H1 (cell line): ENCODE results near the gene TBX4. TPM values are rescaled to one million over a fixed set of nuclear protein-coding genes. Genes with fewer than 3 reads are reported as not detected.
A peak's percentile ranks its signal among the peaks of the same experiment; 100 is the strongest.

ENCODE experiments used
- CTCF ChIA-PET: fragments of 300-600 bp; sonication (Branson Sonifier 250); formaldehyde crosslinking; loops from one replicate; lab custom pipeline; 2021; ENCODE audit not compliant: partially characterized antibody; lab: Charles Lee
- POLR2A ChIA-PET: fragments of 300-600 bp; sonication (Branson Sonifier 250); formaldehyde crosslinking; loops from one replicate; lab custom pipeline; 2021; ENCODE audit warnings: inconsistent platforms; ENCODE audit not compliant: partially characterized antibody; lab: Charles Lee
- DNase-seq, 2 experiments: peaks; one replicate each; pipeline versions ENCODE4 v3.0.0 to v3.0.0-alpha.2; 2010 to 2022; ENCODE audit warnings: low spot score in 2 of 2, low read depth in 1 of 2, mixed read lengths in 1 of 2
- FAIRE-seq: peaks from 2 replicates; lab custom pipeline; 2011; peaks lifted over from hg19 to GRCh38; lab: Jason Lieb, UNC
- H2AFZ ChIP-seq: 2 replicates; pipeline ENCODE4 v1.8.1; 2012; ENCODE audit warnings: low read length, inconsistent platforms
- H2AK5ac ChIP-seq: 2 replicates; pipeline ENCODE4 v1.6.1; 2013; ENCODE audit warnings: low read depth, low read length
- H2BK120ac ChIP-seq: replicated peaks from 2 replicates; pipeline ENCODE3; 2013; ENCODE audit warnings: low read depth, low read length, inconsistent platforms
- H2BK12ac ChIP-seq: 2 replicates; pipeline ENCODE4 v1.6.1; 2013; ENCODE audit warnings: low read depth, low read length
- H2BK15ac ChIP-seq: 2 replicates; pipeline ENCODE4 v1.6.1; 2013; ENCODE audit warnings: low read length
- H2BK20ac ChIP-seq: 2 replicates; pipeline ENCODE4 v1.6.1; 2013; ENCODE audit warnings: low read length
- H2BK5ac ChIP-seq: 2 replicates; pipeline ENCODE4 v1.6.1; 2013; ENCODE audit warnings: low read depth, low read length
- H3K14ac ChIP-seq: 2 replicates; pipeline ENCODE4 v1.6.1; 2013; ENCODE audit warnings: inconsistent platforms; ENCODE audit not compliant: insufficient read length
- H3K18ac ChIP-seq: 2 replicates; pipeline ENCODE4 v1.6.1; 2013; ENCODE audit warnings: low read length; ENCODE audit errors: extremely low read depth
- H3K23ac ChIP-seq: 2 replicates; pipeline ENCODE4 v1.6.1; 2013; ENCODE audit warnings: inconsistent platforms; ENCODE audit not compliant: insufficient read length
- H3K23me2 ChIP-seq: 2 replicates; pipeline ENCODE4 v1.6.1; 2013; ENCODE audit warnings: low read depth, low read length
- H3K27ac ChIP-seq: 2 replicates; pipeline ENCODE4 v1.6.1; 2011; ENCODE audit warnings: low read depth, low read length, inconsistent platforms
- H3K27me3 ChIP-seq, 4 experiments: replicated peaks in 1 of 4; 1 replicate in 1 of 4; 2 replicates in 3 of 4; pipeline versions ENCODE4 v1.6.1 to v1.8.1; 2011 to 2013; ENCODE audit warnings: low read length in 3 of 4, mild to moderate bottlenecking in 3 of 4, inconsistent platforms in 2 of 4, mixed read lengths in 2 of 4, moderate library complexity in 1 of 4; ENCODE audit not compliant: control insufficient read depth in 3 of 4, insufficient read depth in 3 of 4; ENCODE audit errors: extremely low read depth in 1 of 4
- H3K36me3 ChIP-seq, 4 experiments: 2 replicates each; pipeline versions ENCODE4 v1.6.1 to v1.8.1; 2011 to 2013; ENCODE audit warnings: mild to moderate bottlenecking in 4 of 4, low read length in 3 of 4, moderate library complexity in 2 of 4, control low read depth in 1 of 4, inconsistent platforms in 1 of 4; ENCODE audit not compliant: insufficient read depth in 4 of 4, control insufficient read depth in 2 of 4
- H3K4ac ChIP-seq: replicated peaks from 2 replicates; pipeline ENCODE3; 2013; ENCODE audit warnings: low read length, low read depth, mixed read lengths, inconsistent platforms; ENCODE audit not compliant: insufficient read length
- H3K4me1 ChIP-seq, 4 experiments: replicated peaks in 1 of 4; 1 replicate in 1 of 4; 2 replicates in 3 of 4; pipeline versions ENCODE4 v1.6.1 to v1.8.1; 2011 to 2013; ENCODE audit warnings: low read length in 3 of 4, inconsistent platforms in 2 of 4, mixed read lengths in 1 of 4; ENCODE audit not compliant: insufficient read depth in 4 of 4, control insufficient read depth in 3 of 4
- H3K4me2 ChIP-seq, 2 experiments: 2 replicates each; pipeline versions ENCODE4 v1.6.1 to v1.8.1; 2011 to 2013; ENCODE audit warnings: low read depth in 2 of 2, low read length in 2 of 2, control low read depth in 1 of 2, inconsistent platforms in 1 of 2, mild to moderate bottlenecking in 1 of 2; ENCODE audit not compliant: insufficient read depth in 1 of 2
- H3K4me3 ChIP-seq, 4 experiments: fragments of 200-600, 300-600 bp in 1 of 4; sonication (generic), shearing (Covaris generic), sonication (Bioruptor Twin) in 1 of 4; 2 replicates each; pipeline versions ENCODE4 v1.5.1 to v1.8.1; 2011 to 2016; ENCODE audit warnings: low read length in 4 of 4, low read depth in 3 of 4, control low read depth in 2 of 4, inconsistent platforms in 2 of 4, mild to moderate bottlenecking in 2 of 4, mixed read lengths in 1 of 4, moderate library complexity in 1 of 4; ENCODE audit not compliant: insufficient read depth in 2 of 4; ENCODE audit errors: extremely low read depth in 1 of 4
- H3K56ac ChIP-seq: replicated peaks from 2 replicates; pipeline ENCODE3; 2013; ENCODE audit warnings: low read depth, mild to moderate bottlenecking, mixed read lengths, low read length, inconsistent platforms; ENCODE audit not compliant: insufficient read length
- H3K79me1 ChIP-seq: 2 replicates; pipeline ENCODE4 v1.6.1; 2013; ENCODE audit warnings: low read depth, low read length, control low read depth
- H3K79me2 ChIP-seq, 2 experiments: 2 replicates each; pipeline versions ENCODE4 v1.6.1 to v1.8.1; 2012 to 2013; ENCODE audit warnings: low read length in 2 of 2, mild to moderate bottlenecking in 2 of 2, inconsistent platforms in 1 of 2; ENCODE audit not compliant: insufficient read depth in 2 of 2, control insufficient read depth in 1 of 2
- H3K9ac ChIP-seq, 4 experiments: replicated peaks in 1 of 4; 1 replicate in 1 of 4; 2 replicates in 3 of 4; pipeline versions ENCODE4 v1.6.1 to v1.8.1; 2011 to 2013; ENCODE audit warnings: low read depth in 3 of 4, low read length in 3 of 4, control low read depth in 2 of 4, mild to moderate bottlenecking in 2 of 4, moderate library complexity in 2 of 4, inconsistent platforms in 1 of 4; ENCODE audit errors: extremely low read depth in 1 of 4
- H3K9me3 ChIP-seq, 2 experiments: 2 replicates each; pipeline versions ENCODE4 v1.6.1 to v1.8.1; 2012 to 2013; ENCODE audit warnings: mild to moderate bottlenecking in 2 of 2, moderate library complexity in 2 of 2, control low read depth in 1 of 2, inconsistent platforms in 1 of 2, low read depth in 1 of 2, low read length in 1 of 2, mixed read lengths in 1 of 2; ENCODE audit not compliant: insufficient read depth in 2 of 2
- H4K20me1 ChIP-seq, 2 experiments: replicated peaks in 1 of 2; 2 replicates each; pipeline versions ENCODE3 to v1.8.1; 2011 to 2013; ENCODE audit warnings: inconsistent platforms in 2 of 2, low read length in 2 of 2, mild to moderate bottlenecking in 1 of 2; ENCODE audit not compliant: insufficient read depth in 2 of 2, control insufficient read depth in 1 of 2
- H4K5ac ChIP-seq: 2 replicates; pipeline ENCODE4 v1.6.1; 2013; ENCODE audit warnings: low read length, low read depth, mixed read lengths, inconsistent platforms; ENCODE audit not compliant: insufficient read length
- H4K8ac ChIP-seq: 2 replicates; pipeline ENCODE4 v1.8.0; 2013; ENCODE audit warnings: mild to moderate bottlenecking, moderate library complexity, low read length, inconsistent platforms; ENCODE audit not compliant: insufficient read depth; ENCODE audit errors: extremely low read depth
- H4K91ac ChIP-seq: replicated peaks from 2 replicates; pipeline ENCODE3; 2013; ENCODE audit warnings: low read length, mixed read lengths, inconsistent platforms; ENCODE audit not compliant: insufficient read length
- RBBP5 ChIP-seq: IDR thresholded peaks from 2 replicates; pipeline ENCODE4 v1.7.1; 2012; ENCODE audit warnings: low read depth, mild to moderate bottlenecking, inconsistent platforms, low read length, moderate library complexity, borderline replicate concordance
- SIX5 ChIP-seq: IDR thresholded peaks from 2 replicates; pipeline ENCODE4 v1.6.1; 2011; ENCODE audit warnings: mild to moderate bottlenecking, low read depth, low read length
- SP4 ChIP-seq: IDR thresholded peaks from 2 replicates; pipeline ENCODE4 v1.6.1; 2012; ENCODE audit warnings: low read length, inconsistent platforms
- WGBS, 2 experiments: shearing (Covaris generic) in 1 of 2; methylation state at CpG; one replicate each; pipeline versions ENCODE4 v1.1.6 to v1.1.7; 2013 to 2015; ENCODE audit warnings: low lambda C conversion rate in 2 of 2, mixed read lengths in 2 of 2, inconsistent platforms in 1 of 2, low coverage in 1 of 2, missing lambda C conversion rate in 1 of 2; ENCODE audit not compliant: insufficient replicate concordance in 2 of 2, insufficient coverage in 1 of 2, insufficient read length in 1 of 2; ENCODE audit errors: extremely low coverage in 1 of 2, missing lambda C conversion rate in 1 of 2; 5-methylcytosine and 5-hydroxymethylcytosine counted together
- polyA plus RNA-seq, 7 experiments: library from polyadenylated mRNA; depleted of rRNA in 3 of 7; stranded (reverse) in 5 of 7; unstranded in 2 of 7; fragments of >200 nt in 5 of 7; fragments of 200-250 nt in 2 of 7; gene quantifications; 1 replicate in 5 of 7; 2 replicates in 1 of 7; 4 replicates in 1 of 7; pipeline versions ENCODE4 v1.2.1 to v1.2.3, GENCODE V29; 2011 to 2013; ENCODE audit warnings: missing spikeins in 2 of 7, mixed read lengths in 2 of 7
- total RNA-seq: library from RNA; stranded (reverse); fragmentation: NEBNext Ultra II Directional; extraction: Animal tissue kit (Norgen Biotek cat#: 25700); gene quantifications from 2 replicates; pipeline ENCODE4 v1.2.1, GENCODE V29; 2021

The TBX4 gene
- total and polyA plus RNA-seq, 2 of the 8 experiments (the other 6 are each of a cell fraction or from before 2014, with no cell fraction given) = 0.02 TPM; not detected in 1

DNA sequence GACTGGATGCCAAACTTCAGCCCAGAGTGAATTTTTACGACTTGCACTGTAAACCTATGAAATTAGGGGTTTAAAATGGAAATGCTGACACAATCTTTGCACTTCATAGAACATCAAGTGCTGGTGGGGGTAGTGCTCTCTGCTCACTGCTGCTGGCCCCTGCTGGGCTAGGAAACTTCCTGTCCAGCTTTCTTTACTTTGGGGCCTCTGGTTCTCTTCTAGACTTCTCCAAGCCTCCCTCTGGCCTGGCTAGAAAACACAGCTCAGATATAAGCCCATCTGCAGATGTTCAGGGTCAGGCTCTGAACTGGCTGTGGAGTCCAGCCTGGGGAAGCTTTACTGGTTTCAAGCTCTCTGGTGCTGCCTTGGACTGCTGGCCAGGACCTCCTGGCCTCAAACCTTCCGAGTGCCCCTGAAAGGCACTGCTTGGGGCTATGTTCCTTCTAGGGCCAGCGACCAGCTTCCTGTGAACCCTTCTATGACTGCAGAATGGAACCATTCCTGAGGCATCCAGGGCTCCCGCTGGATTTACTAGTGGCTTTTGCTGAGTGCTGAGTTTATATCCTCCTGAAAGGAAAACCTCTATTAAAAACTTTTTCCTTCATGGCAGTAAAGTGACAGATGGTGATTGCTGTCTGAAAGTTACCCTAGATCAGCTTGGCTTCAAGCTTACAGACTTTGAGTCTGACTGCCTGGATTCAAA, 59.4 kb downstream of the TBX4 start:
- no peaks in the 10 kb centered on the region for H3K79me2 ChIP-seq
- H3K9me3 ChIP-seq = no peaks in the 10 kb centered on the region
- H3K14ac ChIP-seq = no peak overlapping the region
- no peak overlapping the region for H3K56ac ChIP-seq
- no peaks in the 10 kb centered on the region for H4K20me1 ChIP-seq
- FAIRE-seq = no peak
- H3K23me2 ChIP-seq = no peaks in the 10 kb centered on the region; the same call in 1 of the 2 replicates
- H3K4me2 ChIP-seq = no peak overlapping the region
- no peak overlapping the region for H2BK12ac ChIP-seq
- H3K18ac ChIP-seq = no peak overlapping the region
- no peak overlapping the region for H4K5ac ChIP-seq
- no peak overlapping the region for H4K91ac ChIP-seq
- H3K27me3 ChIP-seq = no peaks in the 10 kb centered on the region
- no peak overlapping the region for H3K4ac ChIP-seq
- H3K79me1 ChIP-seq = no peaks in the 10 kb centered on the region
- H3K27ac ChIP-seq = no peak overlapping the region
- 85% methylated on average over 4 of the region's 4 CpGs; no CpG with 5 or more reads in 1 of the 2 experiments for WGBS, 2 experiments
- no peak overlapping the region for H2BK15ac ChIP-seq
- CTCF ChIA-PET = interaction anchor here (1.0 to 1.7 kb wide), 4 partner anchors 14 to 79 kb away, joined by 3 to 6 read pairs (median 3); no protein-coding TSS in a partner anchor
- H3K23ac ChIP-seq = no peak overlapping the region
- TF ChIP-seq SIX5 (no peak), RBBP5 (no peak), SP4 (no peak)
- TF ChIP-seq, all 59 proteins: peak for 0
- H2BK20ac ChIP-seq = no peak overlapping the region
- no peak overlapping the region for H3K4me3 ChIP-seq
- H2BK120ac ChIP-seq = no peak overlapping the region
- H2AK5ac ChIP-seq = no peak overlapping the region
- DNase-seq = no peak
- H2BK5ac ChIP-seq = no peak overlapping the region
- POLR2A ChIA-PET = no interaction called here
- no peak overlapping the region for H3K9ac ChIP-seq
- no peak overlapping the region for H2AFZ ChIP-seq
- no peaks in the 10 kb centered on the region for H3K36me3 ChIP-seq
- H4K8ac ChIP-seq = peak overlapping the region; percentile 22; the same call in 1 of the 2 replicates
- H3K4me1 ChIP-seq = peaks cover 0 to 2% (median 0%) of the 10 kb centered on the region in 4 experiments; a peak in 1 of 7 replicates
